NCI-H774 (cell line): ENCODE results near the gene ENTREP3.
A peak's percentile ranks its signal among the peaks of the same experiment; 100 is the strongest.
"Not testable (repeated sequence)": the region's sequence is repeated elsewhere in the genome, so short reads cannot be mapped to it uniquely, and the experiment has no call there.

Source experiments
- DNase-seq: peaks from one replicate; lab custom pipeline; 2025; lab: John Stamatoyannopoulos, UW

The ENTREP3 gene

DNA sequence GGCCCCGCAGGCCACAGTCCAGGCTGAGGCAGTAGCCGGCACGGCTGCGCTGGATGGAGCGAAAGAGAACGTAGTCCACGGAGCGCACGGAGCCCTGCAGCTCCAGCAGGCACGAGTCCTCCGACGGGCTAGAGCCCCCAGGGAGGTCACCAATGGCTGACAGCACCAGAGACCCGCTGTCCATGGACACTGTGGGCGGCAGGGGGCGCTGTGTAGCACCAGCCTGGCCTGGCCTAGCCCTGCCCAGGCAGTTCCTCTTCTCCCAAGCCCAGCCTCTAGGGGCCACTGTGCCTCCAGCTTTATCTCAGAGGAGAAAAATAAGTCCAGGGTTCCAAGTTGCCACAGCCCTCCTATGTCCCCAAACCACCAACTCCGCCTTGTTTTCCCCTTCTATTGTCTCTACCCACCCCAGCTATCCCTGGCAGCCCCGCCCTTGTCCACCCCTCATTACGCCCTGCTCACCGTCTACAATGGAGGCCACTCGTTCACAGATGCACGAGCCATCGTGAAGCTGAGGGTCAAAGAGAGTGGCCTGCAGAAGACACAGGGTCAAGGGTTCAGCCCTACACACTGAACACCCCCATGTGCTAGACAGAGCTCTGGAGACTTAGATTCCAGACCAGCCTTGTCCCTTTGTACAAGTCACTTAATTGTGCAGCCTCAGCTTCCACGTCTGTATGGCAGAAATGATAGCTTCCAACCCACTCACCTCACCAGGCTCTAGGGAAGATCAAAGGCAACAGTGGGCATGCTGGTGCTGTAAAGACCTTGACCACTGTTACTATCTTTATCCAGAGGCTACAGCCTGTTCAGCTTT, 4.4 kb downstream of the ENTREP3 start:
- peak; percentile 86 for DNase-seq

DNA sequence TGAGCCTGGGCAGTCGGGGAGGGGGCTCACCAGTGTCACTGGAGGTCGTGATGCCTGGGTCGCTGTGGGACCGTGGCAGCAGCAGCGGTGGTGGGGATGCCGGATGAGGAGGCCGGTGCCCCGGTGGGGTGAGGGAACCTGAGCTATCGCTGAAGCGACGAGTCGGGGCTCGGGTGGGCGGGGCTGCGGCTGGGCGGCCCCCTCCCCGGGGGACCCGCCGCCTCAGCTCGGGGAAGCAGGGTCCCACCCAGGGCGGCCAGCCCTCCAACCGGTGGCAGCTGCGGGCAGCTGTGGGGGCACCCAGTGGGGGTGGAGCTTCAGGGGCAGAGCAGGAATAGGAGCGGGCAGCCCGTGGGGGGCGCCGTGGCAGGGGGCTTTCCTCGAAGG, 5.0 kb downstream of the ENTREP3 start:
- DNase-seq = no peak

GRCh38 chr1:155247667-155248553, 7.4 kb downstream of the ENTREP3 start:
- DNase-seq = no peak

DNA sequence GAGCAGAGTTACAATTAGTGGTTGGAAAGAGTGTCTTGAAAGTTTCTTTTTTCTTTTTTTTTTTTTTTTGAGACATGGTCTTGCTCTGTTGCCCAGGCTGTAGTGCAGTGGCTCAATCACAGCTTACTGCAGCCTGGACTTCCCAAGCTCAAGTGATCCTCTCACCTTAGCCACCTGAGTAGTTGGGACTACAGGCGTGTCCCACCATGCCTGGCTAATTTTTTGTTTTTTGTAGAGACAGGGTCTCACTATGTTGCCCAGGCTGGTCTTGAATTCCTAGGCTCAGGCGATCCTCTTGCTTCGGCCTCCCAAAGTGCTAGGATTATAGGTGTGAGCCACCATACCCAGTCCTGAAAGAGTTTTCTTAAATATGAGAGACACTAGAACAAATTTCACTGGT, 8.5 kb downstream of the ENTREP3 start:
- not testable (repeated sequence) for DNase-seq

GRCh38 chr1:155245163-155245524, 10.1 kb downstream of the ENTREP3 start:
- no peak for DNase-seq

DNA sequence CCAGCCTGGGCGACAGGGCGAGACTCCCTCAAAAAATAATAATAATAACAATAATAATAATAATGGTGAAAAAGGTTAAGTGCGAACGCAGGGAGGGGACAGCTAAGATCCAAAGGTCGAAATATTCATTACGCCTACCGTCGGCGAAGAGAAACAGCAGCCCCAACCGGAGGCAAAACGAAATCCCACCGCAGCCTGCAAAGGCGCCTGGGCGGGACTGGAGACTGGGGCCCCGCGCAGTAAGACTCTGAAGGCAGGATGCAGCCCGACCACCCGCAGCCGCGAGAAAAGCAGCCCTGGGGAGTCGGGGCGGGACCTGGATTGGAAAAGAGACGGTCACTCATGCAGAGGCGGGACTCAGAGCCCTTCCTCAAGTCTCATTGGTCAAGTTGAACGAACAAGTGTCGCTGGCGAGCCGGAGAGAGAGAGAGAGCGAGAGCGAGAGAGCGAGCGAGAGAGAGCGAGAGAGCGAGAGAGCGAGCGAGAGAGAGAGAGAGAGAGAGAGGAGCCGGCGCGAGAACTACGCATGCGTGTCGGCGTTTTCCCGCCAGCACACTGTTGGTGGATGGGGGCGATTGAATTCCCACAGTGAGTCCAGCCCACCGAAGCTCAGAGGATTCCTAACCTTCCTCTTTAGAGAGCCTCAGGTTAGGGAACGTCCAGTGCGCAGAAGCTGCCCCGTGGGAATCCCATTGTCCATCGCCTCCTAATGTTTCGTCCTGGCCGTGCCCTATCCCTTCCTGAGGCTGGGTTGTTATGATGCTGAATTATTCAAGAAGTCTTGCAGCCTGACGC, 10.7 kb downstream of the ENTREP3 start:
- peak; percentile 99 for DNase-seq

- DNase-seq = no peak
These were observed 12.4 kb downstream of the ENTREP3 start for GRCh38 chr1:155242805-155243358.

GRCh38 chr1:155241841-155242264, 13.4 kb downstream of the ENTREP3 start:
- no peak for DNase-seq

DNA sequence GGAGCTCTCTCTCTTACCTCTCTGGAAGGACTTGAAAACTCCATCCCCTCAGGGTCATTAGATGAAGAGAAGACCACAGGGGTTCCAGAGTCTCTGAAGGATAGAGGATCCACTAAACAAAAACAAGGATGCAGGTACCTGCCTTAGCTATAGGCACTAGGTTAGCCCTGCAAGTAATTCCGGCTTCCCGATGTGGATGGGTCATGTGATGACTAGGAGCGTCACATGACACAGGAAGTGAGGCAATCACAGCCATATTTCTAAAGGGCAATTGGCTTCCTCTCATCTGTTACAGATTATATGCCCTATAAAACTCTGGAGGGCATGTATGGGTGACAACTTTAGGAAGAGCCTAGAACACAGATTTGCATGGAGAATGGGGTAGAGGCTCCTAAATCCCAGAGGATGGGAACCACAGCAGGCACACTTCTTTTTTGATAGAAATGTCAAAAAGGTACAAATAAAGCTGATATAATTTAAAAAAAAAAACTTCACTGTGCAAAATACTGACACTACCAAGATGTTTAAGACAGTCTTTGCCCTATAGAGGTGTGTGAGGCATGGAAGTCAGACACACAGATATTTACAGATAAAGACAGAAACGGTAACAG, 14.1 kb downstream of the ENTREP3 start:
- DNase-seq = peak; percentile 83

GRCh38 chr1:155236451-155236850, 18.8 kb downstream of the ENTREP3 start:
- no peak for DNase-seq

DNA sequence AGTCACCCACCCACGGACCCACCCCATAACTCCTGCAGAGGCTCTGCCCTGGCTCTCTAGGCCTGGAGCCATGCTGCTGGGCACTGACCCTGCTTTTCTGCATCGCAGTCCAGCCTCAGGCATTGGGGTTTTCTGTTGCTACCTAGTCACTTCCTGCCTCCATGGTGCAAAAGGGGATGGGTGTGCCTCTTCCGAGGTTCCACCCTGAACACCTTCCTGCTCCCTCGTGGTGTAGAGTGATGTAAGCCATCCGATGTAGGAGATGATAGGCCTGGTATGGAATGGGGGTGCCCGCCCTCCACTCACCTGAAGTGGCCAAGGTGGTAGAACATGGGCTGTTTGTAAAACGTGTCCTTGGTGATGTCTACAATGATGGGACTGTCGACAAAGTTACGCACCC, 19.9 kb downstream of the ENTREP3 start:
- DNase-seq = not testable (repeated sequence)

- not testable (repeated sequence) for DNase-seq
These were observed 21.8 kb downstream of the ENTREP3 start for GRCh38 chr1:155233502-155233901.

DNA sequence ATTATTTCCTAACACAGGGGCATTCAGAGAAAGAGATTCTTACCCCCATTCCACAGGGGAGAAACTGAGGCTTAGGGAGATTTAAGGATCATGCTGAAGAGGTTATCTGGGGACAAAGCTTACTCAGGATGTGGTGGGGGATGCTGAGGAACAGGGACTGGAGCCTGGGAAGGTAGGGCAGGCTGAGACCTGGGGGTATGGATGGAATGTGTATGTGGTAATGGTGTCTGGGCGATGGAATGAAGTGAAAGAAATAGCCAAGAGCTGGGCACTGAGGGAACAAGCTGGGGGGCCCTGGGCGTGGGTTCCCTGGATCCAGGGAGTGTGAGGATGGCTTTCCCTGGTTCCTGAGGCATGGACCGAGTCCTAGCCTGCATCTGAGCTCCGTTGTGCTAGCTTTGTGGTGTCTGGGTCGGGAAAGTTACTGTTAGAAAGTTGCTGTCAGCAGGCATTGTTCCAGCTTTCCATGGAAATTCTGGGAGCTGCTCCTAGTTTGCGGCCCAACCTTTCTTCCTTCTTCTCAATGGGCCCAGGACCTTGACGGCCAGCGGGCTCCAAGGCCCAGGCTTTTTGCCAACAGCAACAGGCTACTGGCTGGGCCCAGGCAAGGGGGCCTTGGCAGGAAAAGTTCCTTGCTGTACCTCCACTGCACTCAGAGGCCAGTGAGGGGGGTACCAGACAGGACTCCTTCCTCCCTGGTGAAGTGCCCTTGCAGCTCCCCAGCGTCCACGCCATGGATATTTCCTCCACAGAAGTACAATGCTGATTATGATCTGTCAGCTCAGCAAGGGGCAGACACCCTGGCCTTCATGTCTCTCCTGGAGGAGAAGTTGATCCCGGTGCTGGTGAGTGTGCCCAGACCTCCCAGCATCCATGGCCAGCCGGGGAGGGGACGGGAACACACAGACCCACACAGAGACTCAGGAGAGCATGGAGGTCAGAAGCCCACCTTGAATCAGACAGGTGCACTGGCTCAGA, 23.0 kb downstream of the ENTREP3 start:
- DNase-seq = not testable (repeated sequence)

DNA sequence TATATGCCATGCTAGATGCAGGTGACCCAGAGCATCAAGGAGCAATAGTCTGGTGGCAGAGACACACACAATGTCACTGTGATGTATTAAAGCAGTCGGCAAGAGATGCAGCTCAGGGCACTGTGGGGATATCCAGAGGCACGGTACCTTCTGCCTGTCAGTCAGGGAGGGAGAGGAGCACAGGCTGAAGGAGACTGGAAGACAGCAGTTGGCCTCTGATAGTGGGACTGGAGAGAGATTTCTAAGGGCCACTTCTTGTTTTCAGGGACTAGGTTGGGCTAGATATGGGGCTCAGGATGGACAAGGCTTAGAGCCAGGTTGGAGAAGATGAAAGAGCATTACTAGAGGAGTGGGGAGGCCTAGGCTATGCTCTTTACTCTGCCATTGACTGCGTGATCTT, 24.0 kb downstream of the ENTREP3 start:
- DNase-seq = not testable (repeated sequence)

- no peak for DNase-seq
These were observed 27.2 kb downstream of the ENTREP3 start for GRCh38 chr1:155228096-155228427.

- DNase-seq = peak; percentile 99
These were observed 27.8 kb downstream of the ENTREP3 start for GRCh38 chr1:155227261-155228095.

- DNase-seq = peak; percentile 62
These were observed 28.4 kb downstream of the ENTREP3 start for GRCh38 chr1:155226910-155227260.

DNA sequence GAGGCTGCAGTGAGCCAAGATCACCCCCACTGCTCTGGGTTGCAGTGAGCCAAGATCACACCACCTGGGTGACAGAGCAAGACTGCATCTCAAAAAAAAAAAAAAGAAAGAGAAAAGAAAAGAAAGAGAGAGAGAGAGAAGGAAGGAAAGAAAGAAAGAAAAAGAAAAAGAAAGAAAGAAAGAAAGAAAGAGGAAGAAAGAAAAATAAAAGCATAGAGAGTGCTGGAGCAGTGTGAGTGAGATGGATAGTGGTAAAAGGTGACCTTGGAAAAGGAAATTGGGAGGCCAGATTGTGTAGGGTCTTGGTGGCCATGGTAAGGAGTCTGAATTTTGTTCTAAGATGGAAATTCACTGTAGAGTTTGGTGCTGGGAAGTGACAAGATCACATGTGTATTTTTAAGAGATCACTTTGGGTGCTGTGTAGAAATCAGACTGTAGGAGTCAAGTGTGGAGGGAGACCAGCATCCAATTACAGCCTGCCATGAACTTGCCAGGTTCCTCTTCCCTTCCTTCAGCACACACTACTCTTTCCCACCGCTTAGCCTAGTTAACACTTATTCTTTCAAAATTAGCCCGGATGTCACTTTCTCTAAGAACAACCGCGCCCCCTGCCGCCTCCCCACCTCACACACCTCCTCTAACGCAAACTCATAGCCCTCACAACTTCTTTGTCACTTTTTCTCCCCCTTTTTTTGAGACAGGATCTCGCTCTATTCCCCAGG, 28.9 kb downstream of the ENTREP3 start:
- DNase-seq = no peak

DNA sequence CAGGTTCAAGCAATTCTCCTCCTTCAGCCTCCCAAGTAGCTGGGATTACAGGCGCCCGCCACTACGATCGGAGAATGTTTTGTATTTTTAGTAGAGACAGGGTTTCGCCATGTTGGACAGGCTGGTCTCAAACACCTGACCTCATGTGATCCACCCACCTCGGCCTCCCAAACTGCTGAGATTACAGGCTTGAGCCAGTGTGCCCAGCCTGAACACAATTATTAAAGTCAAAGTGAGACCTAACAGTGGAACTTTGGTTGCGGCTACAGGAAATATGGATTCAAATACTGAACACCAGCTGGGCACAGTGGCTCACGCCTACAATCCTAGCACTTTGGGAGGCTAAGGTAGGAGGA, 29.9 kb downstream of the ENTREP3 start:
- not testable (repeated sequence) for DNase-seq
